ENCODE measurements around the gene PLXNA2.

The PLXNA2 gene

GRCh38 chr1:208110296-208110695, 133.9 kb downstream of the PLXNA2 start:
- DNase-seq: no peak

GRCh38 chr1:208108646-208109330, 135.4 kb downstream of the PLXNA2 start:
- DNase-seq: no peak

- DNase-seq: no peak
Observed at GRCh38 chr1:208108213-208108608, 136.0 kb downstream of the PLXNA2 start.

GRCh38 chr1:208107425-208108212, 136.6 kb downstream of the PLXNA2 start:
- no peak for DNase-seq

- DNase-seq: no peak
Observed at GRCh38 chr1:208106218-208106617, 138.0 kb downstream of the PLXNA2 start.

GRCh38 chr1:208105756-208106155, 138.4 kb downstream of the PLXNA2 start:
- DNase-seq: no peak

- no peak for DNase-seq
Observed at GRCh38 chr1:208103597-208104513, 140.3 kb downstream of the PLXNA2 start.

GRCh38 chr1:208101661-208102431, 142.3 kb downstream of the PLXNA2 start:
- DNase-seq: no peak

GRCh38 chr1:208100906-208101305, 143.3 kb downstream of the PLXNA2 start:
- no peak for DNase-seq

- DNase-seq: no peak
Observed at GRCh38 chr1:208100106-208100505, 144.1 kb downstream of the PLXNA2 start.

- DNase-seq: no peak
Observed at GRCh38 chr1:208098773-208099172, 145.4 kb downstream of the PLXNA2 start.

GRCh38 chr1:208093754-208094719, 150.1 kb downstream of the PLXNA2 start:
- peak in 1 of 4 experiments; percentile 21 for DNase-seq

GRCh38 chr1:208093046-208093445, 151.1 kb downstream of the PLXNA2 start:
- no peak for DNase-seq

GRCh38 chr1:208090388-208091301, 153.5 kb downstream of the PLXNA2 start:
- DNase-seq: no peak

GRCh38 chr1:208089761-208090370, 154.3 kb downstream of the PLXNA2 start:
- DNase-seq: no peak

GRCh38 chr1:208089149-208089548, 155.0 kb downstream of the PLXNA2 start:
- DNase-seq: no peak

GRCh38 chr1:208088319-208088718, 155.9 kb downstream of the PLXNA2 start:
- DNase-seq: no peak

- DNase-seq: no peak
Observed at GRCh38 chr1:208085655-208086515, 158.3 kb downstream of the PLXNA2 start.

- no peak for DNase-seq
Observed at GRCh38 chr1:208084764-208085163, 159.4 kb downstream of the PLXNA2 start.
